ENCODE data around the gene BCL11A.

DNA sequence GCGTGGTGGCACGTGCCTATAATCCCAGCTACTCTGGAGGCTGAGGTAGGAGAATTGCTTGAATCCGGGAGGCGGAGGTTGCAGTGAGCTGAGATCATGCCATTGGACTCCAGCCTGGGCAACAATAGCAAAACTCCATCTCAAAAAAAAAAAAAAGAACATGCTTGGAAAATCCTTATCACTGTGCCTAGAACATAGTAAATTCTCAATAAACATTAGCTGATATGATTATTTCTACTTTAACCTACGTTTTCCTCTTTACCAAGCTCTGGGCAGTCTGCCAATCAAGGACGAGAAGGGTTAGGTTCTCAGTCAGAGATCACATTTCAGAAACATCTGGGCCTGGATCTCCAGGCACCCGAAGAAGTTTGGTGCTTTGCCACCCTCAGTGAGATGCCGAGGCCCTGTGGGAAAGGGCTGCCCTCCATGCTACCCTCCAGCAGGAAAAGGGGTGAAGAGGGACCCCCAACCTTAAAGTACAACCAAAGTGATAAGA, 107.7 kb downstream of the BCL11A start:
- TF ChIP-seq, protein P1, sequence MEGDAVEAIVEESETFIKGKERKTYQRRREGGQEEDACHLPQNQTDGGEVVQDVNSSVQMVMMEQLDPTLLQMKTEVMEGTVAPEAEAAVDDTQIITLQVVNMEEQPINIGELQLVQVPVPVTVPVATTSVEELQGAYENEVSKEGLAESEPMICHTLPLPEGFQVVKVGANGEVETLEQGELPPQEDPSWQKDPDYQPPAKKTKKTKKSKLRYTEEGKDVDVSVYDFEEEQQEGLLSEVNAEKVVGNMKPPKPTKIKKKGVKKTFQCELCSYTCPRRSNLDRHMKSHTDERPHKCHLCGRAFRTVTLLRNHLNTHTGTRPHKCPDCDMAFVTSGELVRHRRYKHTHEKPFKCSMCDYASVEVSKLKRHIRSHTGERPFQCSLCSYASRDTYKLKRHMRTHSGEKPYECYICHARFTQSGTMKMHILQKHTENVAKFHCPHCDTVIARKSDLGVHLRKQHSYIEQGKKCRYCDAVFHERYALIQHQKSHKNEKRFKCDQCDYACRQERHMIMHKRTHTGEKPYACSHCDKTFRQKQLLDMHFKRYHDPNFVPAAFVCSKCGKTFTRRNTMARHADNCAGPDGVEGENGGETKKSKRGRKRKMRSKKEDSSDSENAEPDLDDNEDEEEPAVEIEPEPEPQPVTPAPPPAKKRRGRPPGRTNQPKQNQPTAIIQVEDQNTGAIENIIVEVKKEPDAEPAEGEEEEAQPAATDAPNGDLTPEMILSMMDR (IDR thresholded peaks at IDR 0.05), result no peak
- no peak for TF ChIP-seq POLR2A (IDR thresholded peaks at IDR 0.05)
